Stimulated activated CD4-positive, alpha-beta T cell treated with anti-CD3 and anti-CD28 coated beads, Interleukin-12 subunit alpha, Interleukin-12 subunit beta, amount 100 ng/mL, for 24 hours (primary cell): ENCODE data around the gene CNIH1.
A peak's percentile ranks its signal among the peaks of the same experiment; 100 is the strongest.
"Not testable (repeated sequence)": the region's sequence is repeated elsewhere in the genome, so short reads cannot be mapped to it uniquely, and the experiment has no call there.

Source experiments
- DNase-seq, 2 experiments: peaks; one replicate each; pipeline ENCODE4 v3.0.0-alpha.2; 2020; ENCODE audit warnings: low read depth in 2 of 2

The CNIH1 gene

GRCh38 chr14:54428527-54428926 is 12.6 kb downstream of the CNIH1 start:
- DNase-seq, result no peak

DNA sequence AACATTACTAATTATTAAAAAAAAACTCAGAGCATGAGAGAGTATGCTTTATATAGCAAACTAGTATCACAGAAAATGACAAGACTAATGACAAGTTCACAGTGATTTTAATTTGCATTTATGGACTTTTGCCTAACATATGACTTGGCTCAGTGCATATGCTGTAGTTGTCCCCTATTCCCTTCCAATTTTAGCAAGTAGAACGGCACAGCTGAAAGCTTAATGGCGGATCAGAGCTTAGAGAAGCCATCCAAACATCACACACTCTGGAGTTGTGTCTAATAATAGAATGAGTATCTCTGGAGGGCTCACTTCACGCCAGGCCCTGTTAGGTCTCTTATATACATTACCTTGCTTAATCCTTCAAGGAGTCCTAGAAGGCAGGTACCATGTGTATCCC is 13.3 kb downstream of the CNIH1 start:
- DNase-seq, result no peak

GRCh38 chr14:54425537-54426274 is 15.5 kb downstream of the CNIH1 start:
- DNase-seq, result no peak

DNA sequence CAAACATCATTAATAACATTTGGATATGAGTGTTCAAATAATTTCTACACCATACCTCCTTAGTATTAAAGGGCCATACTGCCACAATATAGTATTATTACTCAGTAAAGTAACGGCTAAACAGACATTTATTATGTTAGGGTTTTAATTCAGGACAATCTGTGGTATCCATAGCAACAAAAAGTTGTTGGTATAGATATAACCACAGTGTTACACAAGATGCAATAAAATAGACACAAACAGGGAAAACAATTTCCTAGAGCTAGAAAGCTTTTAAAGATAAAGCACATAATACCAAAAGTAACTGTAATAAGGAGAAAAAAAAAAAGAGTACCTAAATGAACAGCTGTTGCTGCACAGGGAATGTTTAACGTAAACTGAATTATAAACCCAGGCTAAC is 16.1 kb downstream of the CNIH1 start:
- DNase-seq, result no peak

GRCh38 chr14:54424479-54424901 is 16.7 kb downstream of the CNIH1 start:
- no peak for DNase-seq

DNA sequence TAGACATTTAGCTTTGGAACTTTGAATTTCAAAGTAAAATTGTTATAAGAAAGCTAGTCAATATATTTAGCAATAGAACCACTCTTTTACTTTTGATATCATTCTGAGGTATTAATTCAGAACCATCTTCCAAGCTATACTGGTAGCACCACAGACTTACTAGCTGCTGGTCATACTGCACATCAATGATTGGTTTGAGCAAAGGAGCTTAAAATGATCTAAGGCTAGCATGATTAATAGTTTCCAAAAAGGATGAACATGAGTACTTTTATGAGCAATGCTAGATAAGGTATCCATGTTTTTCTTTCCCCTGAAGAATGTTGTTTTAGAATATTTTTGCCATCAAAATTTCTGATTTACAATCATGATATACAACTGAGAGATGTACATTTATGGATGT is 17.2 kb downstream of the CNIH1 start:
- DNase-seq, result no peak

GRCh38 chr14:54420478-54421142 is 20.6 kb downstream of the CNIH1 start:
- no peak for DNase-seq

DNA sequence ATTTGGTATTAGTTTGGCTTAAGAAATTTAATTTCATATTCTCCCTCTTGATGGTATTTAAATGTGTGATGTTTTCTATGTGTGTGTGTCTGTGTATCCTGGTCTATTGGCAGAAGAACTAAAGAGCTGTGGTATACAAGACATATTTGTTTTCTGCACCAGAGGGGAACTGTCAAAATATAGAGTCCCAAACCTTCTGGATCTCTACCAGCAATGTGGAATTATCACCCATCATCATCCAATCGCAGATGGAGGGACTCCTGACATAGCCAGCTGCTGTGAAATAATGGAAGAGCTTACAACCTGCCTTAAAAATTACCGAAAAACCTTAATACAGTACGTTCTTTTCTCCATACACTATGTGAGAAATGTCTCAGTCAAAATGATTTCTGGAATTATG is 29.8 kb downstream of the CNIH1 start:
- DNase-seq, result no peak

- no peak for DNase-seq
Measured at GRCh38 chr14:54410215-54410614, 31.0 kb downstream of the CNIH1 start.

DNA sequence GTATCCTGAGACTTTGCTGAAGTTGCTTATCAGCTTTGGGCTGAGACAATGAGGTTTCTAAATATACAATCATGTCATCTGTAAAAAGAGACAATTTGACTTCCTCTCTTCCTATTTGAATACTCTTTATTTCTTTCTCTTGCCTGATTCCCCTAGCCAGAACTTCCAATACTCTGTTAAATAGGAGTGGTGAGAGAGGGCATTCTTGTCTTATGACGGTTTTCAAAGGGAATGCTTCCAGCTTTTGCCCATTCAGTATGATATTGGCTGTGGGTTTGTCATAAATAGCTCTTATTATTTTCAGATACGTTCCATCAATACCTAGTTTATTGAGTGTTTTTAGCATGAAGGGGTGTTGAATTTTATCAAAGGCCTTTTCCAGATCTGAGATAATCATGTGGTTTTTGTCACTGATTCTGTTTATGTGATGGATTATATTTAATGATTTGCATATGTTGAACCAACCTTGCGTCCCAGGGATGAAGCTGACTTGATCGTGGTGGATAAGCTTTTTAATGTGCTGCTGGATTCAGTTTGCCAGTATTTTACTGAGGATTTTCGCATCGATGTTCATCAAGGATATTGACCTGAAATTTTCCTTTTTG is 37.7 kb downstream of the CNIH1 start:
- DNase-seq, result not testable (repeated sequence)

DNA sequence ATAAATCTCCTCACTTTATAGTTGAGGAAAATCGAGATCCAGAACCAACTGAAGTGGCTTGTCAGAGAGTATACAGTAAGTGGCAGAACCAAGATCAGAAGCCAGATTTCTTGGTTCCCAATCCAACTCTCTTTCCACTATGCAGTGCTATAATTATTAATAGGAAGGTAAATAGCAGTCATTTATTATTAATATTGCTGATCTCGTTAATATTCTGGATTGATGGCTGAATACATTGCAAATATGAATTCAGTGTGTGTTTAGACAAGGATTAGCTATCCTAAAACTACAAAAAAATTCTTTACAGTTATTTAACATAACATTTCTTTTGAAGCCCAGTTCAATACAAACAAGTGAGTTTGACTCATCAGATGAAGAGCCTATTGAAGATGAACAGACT is 41.6 kb downstream of the CNIH1 start:
- DNase-seq, result no peak

DNA sequence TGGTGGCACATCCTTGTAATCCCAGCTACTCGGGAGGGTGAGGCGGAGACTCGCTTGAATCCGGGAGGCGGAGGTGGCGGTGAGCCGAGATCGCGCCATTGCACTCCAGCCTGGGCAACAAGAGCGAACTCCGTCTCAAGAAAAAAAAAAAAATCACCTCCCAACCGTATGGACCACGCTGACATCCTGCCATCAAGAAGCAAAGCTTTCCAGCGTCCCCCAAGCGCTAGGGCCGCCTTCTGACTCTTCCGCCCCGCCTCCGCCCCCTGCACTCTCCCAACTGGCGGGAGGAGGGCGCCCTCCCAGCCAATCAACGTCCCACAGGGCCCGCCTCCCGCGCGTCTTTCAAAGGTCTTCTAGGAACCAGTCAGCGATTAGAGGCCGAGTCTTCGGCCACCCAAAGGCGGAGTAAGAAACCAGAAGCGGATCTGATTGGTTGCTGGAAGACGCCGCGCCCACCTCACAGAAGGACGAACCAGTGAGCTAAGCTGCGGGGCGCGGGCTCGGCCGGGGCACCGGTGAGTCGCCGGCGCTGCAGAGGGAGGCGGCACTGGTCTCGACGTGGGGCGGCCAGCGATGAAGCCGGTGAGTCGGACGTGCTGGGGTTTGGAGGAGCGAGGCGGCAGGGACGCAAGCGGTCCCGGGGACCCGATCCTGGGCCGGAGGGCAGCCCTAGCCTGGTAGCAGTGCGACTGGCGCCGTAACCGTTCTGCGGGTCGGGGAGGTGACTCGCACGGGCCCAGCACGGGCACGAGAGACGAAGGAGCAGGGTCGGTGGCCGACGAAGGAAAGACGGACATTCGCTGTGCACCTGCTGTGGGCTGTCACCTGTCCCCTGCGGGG is 44.5 kb downstream of the CNIH1 start, which contains the start of gene CDKN3:
CDKN3 (plus strand) TSS at position 515 of the 843 bp plus-strand sequence; CDS start at position 577, 62 bp downstream.
- DNase-seq, result peak; percentile 95

DNA sequence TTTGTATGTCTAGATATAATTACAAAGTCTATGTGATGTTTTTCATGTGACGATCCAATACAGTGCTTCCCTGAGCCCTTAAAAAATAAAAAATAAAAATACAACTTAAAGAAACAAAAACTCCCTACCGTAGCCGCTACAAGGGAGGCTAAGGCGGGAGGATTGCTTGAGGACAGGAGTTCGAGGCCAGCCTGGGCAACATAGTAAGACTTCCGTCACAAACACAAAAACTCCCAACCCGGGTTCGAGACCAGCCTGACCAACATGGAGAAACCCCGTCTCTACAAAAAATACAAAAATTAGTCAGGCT is 45.0 kb downstream of the CNIH1 start:
- DNase-seq, result no peak

DNA sequence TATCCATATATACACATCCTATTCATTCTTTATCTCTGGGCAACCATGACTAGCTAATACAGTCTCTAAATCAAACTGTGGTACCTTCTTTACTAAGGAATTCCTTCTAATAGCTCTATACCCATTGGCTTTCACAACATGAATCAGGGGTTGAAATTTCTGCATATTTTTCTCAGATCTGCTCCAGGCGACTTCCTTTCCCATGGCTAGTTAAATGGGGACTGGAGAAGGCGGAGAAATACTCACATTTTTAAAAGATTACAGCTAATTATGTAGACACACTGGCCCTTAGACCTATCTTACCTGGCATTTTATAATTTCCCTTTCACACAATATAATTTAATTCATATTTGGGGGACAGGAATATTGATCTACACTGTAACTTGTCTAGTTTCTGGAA is 45.5 kb downstream of the CNIH1 start:
- DNase-seq, result no peak

GRCh38 chr14:54395284-54395683 is 45.9 kb downstream of the CNIH1 start:
- DNase-seq, result no peak

GRCh38 chr14:54394596-54394995 is 46.6 kb downstream of the CNIH1 start:
- DNase-seq, result no peak

GRCh38 chr14:54392986-54393884 is 47.9 kb downstream of the CNIH1 start:
- not testable (repeated sequence) for DNase-seq

- no peak for DNase-seq
Measured at GRCh38 chr14:54392131-54392859, 48.9 kb downstream of the CNIH1 start.

DNA sequence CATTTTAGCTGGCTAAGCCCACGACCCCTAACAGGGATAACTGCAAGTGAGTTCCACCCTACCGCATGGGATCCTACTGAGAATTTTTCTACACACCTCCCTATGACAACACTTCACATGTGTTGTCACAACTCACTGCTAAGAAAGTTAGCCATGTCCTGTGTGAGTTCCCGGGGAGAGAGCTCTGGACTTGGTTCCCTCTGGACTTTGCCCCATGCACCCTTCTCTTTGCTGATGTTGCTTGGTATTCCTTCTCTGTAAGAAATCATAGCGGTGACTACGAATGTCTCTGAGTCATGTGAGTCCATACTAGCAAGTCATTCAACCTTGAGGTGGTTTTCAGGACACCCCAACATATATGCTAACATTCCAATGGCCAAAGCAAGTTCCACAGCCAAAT is 53.8 kb downstream of the CNIH1 start:
- DNase-seq, result no peak

GRCh38 chr14:54385556-54385955 is 55.6 kb downstream of the CNIH1 start:
- DNase-seq, result no peak
